ENCODE results near the gene VWA3B.

DNA sequence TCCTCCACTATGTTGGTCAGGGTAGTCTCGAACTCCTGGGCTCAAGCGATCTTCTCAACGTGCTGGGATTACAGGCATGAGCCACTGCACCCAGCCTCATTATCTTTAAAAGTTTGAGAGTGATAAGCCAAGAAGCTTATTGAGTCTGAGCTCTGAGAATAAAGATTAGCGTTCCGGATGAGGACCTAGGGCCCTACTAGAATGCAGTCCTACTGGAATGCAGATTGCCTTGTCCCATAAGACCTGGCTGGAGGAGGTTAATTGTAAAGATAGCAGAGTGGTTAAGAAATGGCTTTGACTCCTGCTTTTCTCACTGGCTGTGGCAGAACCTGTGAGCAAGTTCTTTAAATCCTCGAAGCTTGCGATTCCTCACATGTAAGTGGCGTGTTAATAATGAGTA is 4.0 kb downstream of the VWA3B start:
- TF ChIP-seq EZH2phosphoT487 (IDR thresholded peaks at IDR 0.05; ENCODE audit: insufficient read depth, low read depth) (no peak), EZH2 (IDR thresholded peaks at IDR 0.05; ENCODE audit: insufficient read depth, poor library complexity, severe bottlenecking) (no peak)
